Coronary artery (tissue), 2 donors: ENCODE measurements around the gene PRDM15.

ENCODE experiments used
- DNase-seq: peaks from one replicate; pipeline ENCODE4 v3.0.0-alpha.2; 2017; ENCODE audit warnings: low spot score
- H3K27ac ChIP-seq, 2 donors: fragments of 200-600 bp; sonication (generic); one replicate each; pipeline ENCODE4 v1.5.1; 2016 to 2019
- H3K4me3 ChIP-seq: fragments of 200-600 bp; sonication (generic); 2 replicates; pipeline ENCODE4 v1.5.1; 2016; ENCODE audit warnings: mild to moderate bottlenecking, moderate library complexity
- CTCF ChIP-seq: fragments of 200-600 bp; sonication (generic); IDR thresholded peaks from one replicate; pipeline ENCODE4 v1.5.1; 2019; ENCODE audit warnings: antibody characterized with exemption

The PRDM15 gene

GRCh38 chr21:41900401-41900800 is 21.3 kb upstream of the PRDM15 start:
- DNase-seq: no peak
- Histone ChIP-seq H3K27ac (no peak overlapping the region), H3K4me3 (no peak overlapping the region)
- no peak for TF ChIP-seq CTCF

- no peak for TF ChIP-seq CTCF
- no peak for DNase-seq
- H3K27ac ChIP-seq: no peak overlapping the region
- H3K4me3 ChIP-seq: no peak overlapping the region
These were observed 20.5 kb upstream of the PRDM15 start for GRCh38 chr21:41899426-41900202.

GRCh38 chr21:41898998-41899397 is 19.9 kb upstream of the PRDM15 start:
- DNase-seq: no peak
- no peak for TF ChIP-seq CTCF
- Histone ChIP-seq H3K27ac (no peak overlapping the region), H3K4me3 (no peak overlapping the region)

- TF ChIP-seq CTCF: no peak
- Histone ChIP-seq H3K27ac (no peak overlapping the region), H3K4me3 (no peak overlapping the region)
- DNase-seq: no peak
These were observed 18.6 kb upstream of the PRDM15 start for GRCh38 chr21:41897700-41898099.

- DNase-seq: no peak
- no peak for TF ChIP-seq CTCF
- H3K4me3 ChIP-seq: no peak overlapping the region
- H3K27ac ChIP-seq: no peak overlapping the region
These were observed 18.0 kb upstream of the PRDM15 start for GRCh38 chr21:41897047-41897669.

GRCh38 chr21:41895643-41896493 is 16.7 kb upstream of the PRDM15 start:
- H3K27ac ChIP-seq: no peak overlapping the region
- no peak for DNase-seq
- no peak overlapping the region for H3K4me3 ChIP-seq
- no peak for TF ChIP-seq CTCF
